Measurements from ENCODE around the gene ZNF365. TPM values are rescaled to one million over a fixed set of nuclear protein-coding genes. Genes with fewer than 3 reads are reported as not detected.

ZNF365 gene
- total and polyA plus RNA-seq, 2 of the 8 experiments (the other 6 are each of a cell fraction or from before 2014, with no cell fraction given), result 0.41 to 0.43 TPM

GRCh38 chr10:62396864-62397263, 22.7 kb downstream of the ZNF365 start (continued):
- TF ChIP-seq CHD7 (IDR thresholded peaks at IDR 0.05; ENCODE audit: insufficient replicate concordance, low read length) (no peak), GTF2F1 (IDR thresholded peaks at IDR 0.05; ENCODE audit: borderline replicate concordance, low read depth, low read length) (no peak), POU5F1 (IDR thresholded peaks at IDR 0.05; ENCODE audit: low read depth, low read length) (no peak), CHD1 (IDR thresholded peaks at IDR 0.05; ENCODE audit: low read depth, low read length) (no peak), EP300 (IDR thresholded peaks at IDR 0.05; ENCODE audit: borderline replicate concordance in 1 of 2, low read depth in 2 of 2, low read length in 2 of 2) (no peak), RBBP5 (IDR thresholded peaks at IDR 0.05; ENCODE audit: borderline replicate concordance, low read depth, low read length) (no peak)

Data from H1 (cell line).